NCI-H345 treated with DMSO at 0.1 percent for 48 hours (cell line): ENCODE measurements around the gene BRD4.
A peak's percentile ranks its signal among the peaks of the same experiment; 100 is the strongest.

Experiments used
- DNase-seq: peaks from one replicate; lab custom pipeline; 2025; ENCODE audit not compliant: unreplicated experiment; lab: John Stamatoyannopoulos, UW

BRD4 gene

DNA sequence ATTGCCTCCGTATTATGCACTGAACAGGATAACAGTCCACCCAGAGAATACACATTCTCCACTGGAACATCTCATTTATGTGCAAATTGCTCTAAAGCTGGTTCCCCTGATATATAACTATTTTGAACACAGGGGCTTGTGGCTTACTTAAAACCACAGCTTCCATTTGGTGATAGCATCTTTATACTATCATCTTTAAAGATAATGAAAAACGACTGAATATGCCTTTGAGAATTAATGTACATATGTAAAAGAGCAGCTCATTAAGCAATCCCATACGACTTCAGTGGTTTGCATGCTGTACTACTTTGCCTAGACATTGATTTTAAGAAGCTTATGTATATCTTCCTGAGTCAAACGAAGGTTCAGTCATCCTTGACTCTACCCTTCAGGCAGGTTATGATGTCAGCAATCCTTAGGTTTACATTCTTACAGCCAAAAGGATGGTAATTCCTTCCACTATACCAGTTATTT is 40.8 kb downstream of the BRD4 start:
- no peak for DNase-seq

- DNase-seq = no peak
Observed at GRCh38 chr19:15291089-15291488, 41.2 kb downstream of the BRD4 start.

- no peak for DNase-seq
Observed at GRCh38 chr19:15290166-15290565, 42.2 kb downstream of the BRD4 start.

DNA sequence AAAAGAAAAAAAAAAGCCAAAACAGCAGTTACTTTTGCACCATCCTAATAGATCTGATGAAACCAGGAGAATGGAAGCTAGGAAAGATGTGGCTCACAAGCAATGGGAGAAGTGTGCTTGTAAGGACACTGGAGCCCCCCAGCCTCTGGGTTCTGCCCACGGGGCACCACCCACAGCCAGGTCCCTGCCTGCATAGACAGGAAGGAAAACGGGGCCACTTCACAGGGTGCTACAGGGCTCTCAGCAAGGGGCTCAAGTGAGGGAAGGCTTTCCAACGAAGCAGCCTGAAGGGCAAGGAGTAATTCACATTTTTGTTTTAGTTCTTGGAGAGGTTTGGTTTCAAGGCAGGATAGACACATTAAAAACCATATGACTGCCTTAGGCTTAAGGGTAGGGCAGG is 42.7 kb downstream of the BRD4 start:
- no peak for DNase-seq

- DNase-seq = no peak
Observed at GRCh38 chr19:15288146-15288963, 44.0 kb downstream of the BRD4 start.

DNA sequence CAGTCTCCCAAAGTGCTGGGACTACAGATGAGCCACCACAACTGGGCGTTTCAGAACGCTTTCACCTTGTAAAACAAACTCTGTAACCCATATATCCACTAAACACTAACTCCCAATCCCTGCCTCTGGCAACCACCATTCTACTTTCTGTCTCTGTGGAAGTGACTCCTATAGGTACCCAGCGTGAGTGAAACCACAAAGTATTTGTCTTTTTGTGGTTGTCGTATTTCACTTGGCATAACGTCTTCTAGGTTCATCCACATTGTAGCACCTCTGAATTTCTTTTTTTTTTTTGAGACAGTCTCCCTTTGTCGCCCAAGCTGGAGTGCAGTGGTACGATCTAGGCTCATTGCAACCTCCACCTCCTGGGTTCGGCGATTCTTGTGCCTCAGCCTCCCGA is 44.8 kb downstream of the BRD4 start:
- no peak for DNase-seq

DNA sequence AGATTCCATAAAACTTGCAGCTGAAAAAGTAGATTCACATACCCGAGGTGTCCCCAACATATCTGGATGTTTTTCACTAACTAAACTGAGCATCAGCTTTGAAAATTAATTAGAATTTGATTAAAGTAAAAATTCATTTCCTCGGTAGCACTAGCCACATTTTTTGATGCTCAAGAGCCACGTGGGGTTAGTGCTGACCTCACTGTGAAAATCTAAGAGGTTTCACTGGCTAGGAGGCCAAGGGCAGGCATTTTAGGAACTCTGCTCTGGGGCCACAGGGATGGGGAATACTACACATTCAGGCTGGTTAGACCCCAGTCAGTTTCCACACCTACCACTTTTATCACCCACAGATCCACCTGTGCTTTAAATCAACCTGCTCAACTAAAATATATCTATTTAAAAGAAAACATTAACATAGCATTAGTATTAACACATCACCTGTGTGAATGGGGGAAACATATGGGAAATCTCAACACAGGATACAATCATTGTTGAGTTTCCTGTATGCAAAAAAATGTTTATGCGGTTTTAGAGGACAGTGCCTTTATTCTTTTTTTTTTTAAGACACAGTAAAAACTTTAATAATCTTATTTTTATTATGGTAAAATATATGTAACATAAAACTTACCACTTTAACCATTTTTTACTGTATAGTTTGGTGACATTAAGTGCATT is 45.5 kb downstream of the BRD4 start:
- DNase-seq = no peak

- no peak for DNase-seq
Observed at GRCh38 chr19:15285896-15286591, 46.3 kb downstream of the BRD4 start.

GRCh38 chr19:15284896-15285295 is 47.4 kb downstream of the BRD4 start:
- no peak for DNase-seq

DNA sequence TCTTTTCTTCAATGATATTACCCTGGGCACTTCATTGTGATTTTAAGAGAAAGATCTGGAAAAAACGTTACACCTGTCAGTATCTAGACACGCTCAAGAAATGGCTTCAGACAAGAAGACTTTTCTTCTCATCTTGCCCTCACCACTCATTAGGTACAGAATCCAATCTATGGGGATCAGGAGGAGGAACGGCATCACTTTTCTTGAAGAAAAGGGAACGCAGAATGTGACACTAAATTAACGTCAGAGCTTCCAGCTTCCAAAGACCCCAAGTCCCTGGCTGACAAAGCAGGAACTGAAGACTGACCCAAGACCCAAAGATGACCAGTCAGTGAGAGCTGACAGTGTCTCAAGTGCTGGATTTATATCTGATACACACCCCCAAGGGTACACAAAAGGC is 48.2 kb downstream of the BRD4 start:
- no peak for DNase-seq

GRCh38 chr19:15283141-15283883 is 49.0 kb downstream of the BRD4 start:
- DNase-seq = no peak

GRCh38 chr19:15282311-15282705 is 50.0 kb downstream of the BRD4 start:
- no peak for DNase-seq

DNA sequence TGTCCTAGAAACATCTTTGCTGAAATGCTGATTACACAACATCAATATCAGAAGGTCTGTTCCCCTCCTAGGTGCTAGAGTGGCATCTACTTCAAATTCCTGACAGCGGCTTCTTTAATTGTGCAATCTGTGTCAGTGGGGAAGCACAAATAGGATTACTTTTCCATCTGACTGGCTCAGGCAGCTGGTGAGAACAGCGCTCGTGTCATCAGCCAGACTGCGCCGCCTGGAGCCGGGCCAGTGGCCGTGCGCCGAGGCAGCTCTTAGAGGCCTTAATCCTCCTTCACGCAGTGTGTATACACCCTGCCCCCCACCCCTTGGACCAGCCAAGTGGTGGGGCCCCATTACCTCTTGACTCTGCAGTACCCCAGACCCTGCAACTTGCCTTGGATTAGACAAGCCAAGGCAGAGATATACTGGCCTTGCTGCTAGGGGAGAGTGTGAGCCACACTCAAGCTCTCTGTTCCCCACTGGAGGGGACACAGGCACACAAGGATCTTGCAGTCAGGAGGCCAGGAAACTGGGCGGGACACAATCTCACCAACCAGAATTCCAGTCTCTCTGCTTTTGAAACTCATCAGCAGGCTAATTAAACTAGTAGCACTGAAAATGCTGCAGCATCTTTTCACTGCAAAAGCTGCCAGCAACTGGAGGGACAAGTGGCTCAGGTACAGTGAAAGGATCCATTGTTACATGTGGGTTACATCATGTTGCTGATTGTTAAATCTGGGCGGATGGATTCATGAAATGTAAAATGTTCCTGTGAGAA is 51.2 kb downstream of the BRD4 start:
- peak; percentile 37 for DNase-seq

- no peak for DNase-seq
Observed at GRCh38 chr19:15280048-15280725, 52.2 kb downstream of the BRD4 start.

DNA sequence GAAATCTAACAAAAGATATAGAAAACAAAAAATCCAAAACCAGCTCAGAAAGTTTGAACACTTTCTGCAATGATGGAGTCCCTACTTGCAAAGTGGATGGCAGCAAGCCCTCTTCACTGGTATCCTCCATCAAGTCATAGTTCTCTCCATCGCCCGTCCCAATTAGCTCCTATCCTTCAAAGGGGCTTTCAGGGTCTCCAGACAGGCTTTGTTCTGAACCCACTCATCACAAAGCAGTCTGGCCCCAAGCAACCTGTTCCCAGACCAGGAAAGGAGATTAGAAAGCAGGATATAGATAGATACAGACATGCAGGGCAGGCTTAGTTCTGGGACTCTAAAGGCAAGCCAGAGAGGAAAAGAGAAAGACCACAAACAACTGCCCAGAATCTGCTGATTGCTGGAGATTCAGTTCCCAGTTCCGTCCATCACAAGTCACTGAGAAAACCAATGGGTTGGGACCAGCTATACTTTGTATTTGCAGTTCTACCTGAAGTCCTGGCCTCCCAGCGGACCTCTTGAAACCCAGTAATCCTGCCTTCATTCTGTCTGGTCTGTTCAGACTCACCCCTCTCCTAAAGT is 52.9 kb downstream of the BRD4 start:
- DNase-seq = no peak

- no peak for DNase-seq
Observed at GRCh38 chr19:15276620-15277215, 55.6 kb downstream of the BRD4 start.

GRCh38 chr19:15274477-15274876 is 57.9 kb downstream of the BRD4 start:
- no peak for DNase-seq

- no peak for DNase-seq
Observed at GRCh38 chr19:15269806-15270205, 62.5 kb downstream of the BRD4 start.

GRCh38 chr19:15268928-15269253 is 63.4 kb downstream of the BRD4 start:
- no peak for DNase-seq
